H1 (cell line): ENCODE measurements around the gene DTD1. TPM values are rescaled to one million over a fixed set of nuclear protein-coding genes. Genes with fewer than 3 reads are reported as not detected.

Experiments
- CTCF ChIA-PET: fragments of 300-600 bp; sonication (Branson Sonifier 250); formaldehyde crosslinking; loops from one replicate; lab custom pipeline; 2021; ENCODE audit not compliant: partially characterized antibody; lab: Charles Lee
- POLR2A ChIA-PET: fragments of 300-600 bp; sonication (Branson Sonifier 250); formaldehyde crosslinking; loops from one replicate; lab custom pipeline; 2021; ENCODE audit warnings: inconsistent platforms; ENCODE audit not compliant: partially characterized antibody; lab: Charles Lee
- DNase-seq, 2 experiments: peaks; one replicate each; pipeline versions ENCODE4 v3.0.0 to v3.0.0-alpha.2; 2010 to 2022; ENCODE audit warnings: low spot score in 2 of 2, low read depth in 1 of 2, mixed read lengths in 1 of 2
- FAIRE-seq: peaks from 2 replicates; lab custom pipeline; 2011; peaks lifted over from hg19 to GRCh38; lab: Jason Lieb, UNC
- H2AFZ ChIP-seq: 2 replicates; pipeline ENCODE4 v1.8.1; 2012; ENCODE audit warnings: low read length, inconsistent platforms
- H2AK5ac ChIP-seq: 2 replicates; pipeline ENCODE4 v1.6.1; 2013; ENCODE audit warnings: low read depth, low read length
- H2BK120ac ChIP-seq: replicated peaks from 2 replicates; pipeline ENCODE3; 2013; ENCODE audit warnings: low read depth, low read length, inconsistent platforms
- H2BK12ac ChIP-seq: 2 replicates; pipeline ENCODE4 v1.6.1; 2013; ENCODE audit warnings: low read depth, low read length
- H2BK15ac ChIP-seq: 2 replicates; pipeline ENCODE4 v1.6.1; 2013; ENCODE audit warnings: low read length
- H2BK20ac ChIP-seq: 2 replicates; pipeline ENCODE4 v1.6.1; 2013; ENCODE audit warnings: low read length
- H2BK5ac ChIP-seq: 2 replicates; pipeline ENCODE4 v1.6.1; 2013; ENCODE audit warnings: low read depth, low read length
- H3K14ac ChIP-seq: 2 replicates; pipeline ENCODE4 v1.6.1; 2013; ENCODE audit warnings: inconsistent platforms; ENCODE audit not compliant: insufficient read length
- H3K18ac ChIP-seq: 2 replicates; pipeline ENCODE4 v1.6.1; 2013; ENCODE audit warnings: low read length; ENCODE audit errors: extremely low read depth
- H3K23ac ChIP-seq: 2 replicates; pipeline ENCODE4 v1.6.1; 2013; ENCODE audit warnings: inconsistent platforms; ENCODE audit not compliant: insufficient read length
- H3K23me2 ChIP-seq: 2 replicates; pipeline ENCODE4 v1.6.1; 2013; ENCODE audit warnings: low read depth, low read length
- H3K27ac ChIP-seq: 2 replicates; pipeline ENCODE4 v1.6.1; 2011; ENCODE audit warnings: low read depth, low read length, inconsistent platforms
- H3K27me3 ChIP-seq, 4 experiments: replicated peaks in 1 of 4; 1 replicate in 1 of 4; 2 replicates in 3 of 4; pipeline versions ENCODE4 v1.6.1 to v1.8.1; 2011 to 2013; ENCODE audit warnings: low read length in 3 of 4, mild to moderate bottlenecking in 3 of 4, inconsistent platforms in 2 of 4, mixed read lengths in 2 of 4, moderate library complexity in 1 of 4; ENCODE audit not compliant: control insufficient read depth in 3 of 4, insufficient read depth in 3 of 4; ENCODE audit errors: extremely low read depth in 1 of 4
- H3K36me3 ChIP-seq, 4 experiments: 2 replicates each; pipeline versions ENCODE4 v1.6.1 to v1.8.1; 2011 to 2013; ENCODE audit warnings: mild to moderate bottlenecking in 4 of 4, low read length in 3 of 4, moderate library complexity in 2 of 4, control low read depth in 1 of 4, inconsistent platforms in 1 of 4; ENCODE audit not compliant: insufficient read depth in 4 of 4, control insufficient read depth in 2 of 4
- H3K4ac ChIP-seq: replicated peaks from 2 replicates; pipeline ENCODE3; 2013; ENCODE audit warnings: low read length, low read depth, mixed read lengths, inconsistent platforms; ENCODE audit not compliant: insufficient read length
- H3K4me1 ChIP-seq, 4 experiments: replicated peaks in 1 of 4; 1 replicate in 1 of 4; 2 replicates in 3 of 4; pipeline versions ENCODE4 v1.6.1 to v1.8.1; 2011 to 2013; ENCODE audit warnings: low read length in 3 of 4, inconsistent platforms in 2 of 4, mixed read lengths in 1 of 4; ENCODE audit not compliant: insufficient read depth in 4 of 4, control insufficient read depth in 3 of 4
- H3K4me2 ChIP-seq, 2 experiments: 2 replicates each; pipeline versions ENCODE4 v1.6.1 to v1.8.1; 2011 to 2013; ENCODE audit warnings: low read depth in 2 of 2, low read length in 2 of 2, control low read depth in 1 of 2, inconsistent platforms in 1 of 2, mild to moderate bottlenecking in 1 of 2; ENCODE audit not compliant: insufficient read depth in 1 of 2
- H3K4me3 ChIP-seq, 4 experiments: fragments of 200-600, 300-600 bp in 1 of 4; sonication (generic), shearing (Covaris generic), sonication (Bioruptor Twin) in 1 of 4; 2 replicates each; pipeline versions ENCODE4 v1.5.1 to v1.8.1; 2011 to 2016; ENCODE audit warnings: low read length in 4 of 4, low read depth in 3 of 4, control low read depth in 2 of 4, inconsistent platforms in 2 of 4, mild to moderate bottlenecking in 2 of 4, mixed read lengths in 1 of 4, moderate library complexity in 1 of 4; ENCODE audit not compliant: insufficient read depth in 2 of 4; ENCODE audit errors: extremely low read depth in 1 of 4
- H3K56ac ChIP-seq: replicated peaks from 2 replicates; pipeline ENCODE3; 2013; ENCODE audit warnings: low read depth, mild to moderate bottlenecking, mixed read lengths, low read length, inconsistent platforms; ENCODE audit not compliant: insufficient read length
- H3K79me1 ChIP-seq: 2 replicates; pipeline ENCODE4 v1.6.1; 2013; ENCODE audit warnings: low read depth, low read length, control low read depth
- H3K79me2 ChIP-seq, 2 experiments: 2 replicates each; pipeline versions ENCODE4 v1.6.1 to v1.8.1; 2012 to 2013; ENCODE audit warnings: low read length in 2 of 2, mild to moderate bottlenecking in 2 of 2, inconsistent platforms in 1 of 2; ENCODE audit not compliant: insufficient read depth in 2 of 2, control insufficient read depth in 1 of 2
- H3K9ac ChIP-seq, 4 experiments: replicated peaks in 1 of 4; 1 replicate in 1 of 4; 2 replicates in 3 of 4; pipeline versions ENCODE4 v1.6.1 to v1.8.1; 2011 to 2013; ENCODE audit warnings: low read depth in 3 of 4, low read length in 3 of 4, control low read depth in 2 of 4, mild to moderate bottlenecking in 2 of 4, moderate library complexity in 2 of 4, inconsistent platforms in 1 of 4; ENCODE audit errors: extremely low read depth in 1 of 4
- H3K9me3 ChIP-seq, 2 experiments: 2 replicates each; pipeline versions ENCODE4 v1.6.1 to v1.8.1; 2012 to 2013; ENCODE audit warnings: mild to moderate bottlenecking in 2 of 2, moderate library complexity in 2 of 2, control low read depth in 1 of 2, inconsistent platforms in 1 of 2, low read depth in 1 of 2, low read length in 1 of 2, mixed read lengths in 1 of 2; ENCODE audit not compliant: insufficient read depth in 2 of 2
- H4K20me1 ChIP-seq, 2 experiments: replicated peaks in 1 of 2; 2 replicates each; pipeline versions ENCODE3 to v1.8.1; 2011 to 2013; ENCODE audit warnings: inconsistent platforms in 2 of 2, low read length in 2 of 2, mild to moderate bottlenecking in 1 of 2; ENCODE audit not compliant: insufficient read depth in 2 of 2, control insufficient read depth in 1 of 2
- H4K5ac ChIP-seq: 2 replicates; pipeline ENCODE4 v1.6.1; 2013; ENCODE audit warnings: low read length, low read depth, mixed read lengths, inconsistent platforms; ENCODE audit not compliant: insufficient read length
- H4K8ac ChIP-seq: 2 replicates; pipeline ENCODE4 v1.8.0; 2013; ENCODE audit warnings: mild to moderate bottlenecking, moderate library complexity, low read length, inconsistent platforms; ENCODE audit not compliant: insufficient read depth; ENCODE audit errors: extremely low read depth
- H4K91ac ChIP-seq: replicated peaks from 2 replicates; pipeline ENCODE3; 2013; ENCODE audit warnings: low read length, mixed read lengths, inconsistent platforms; ENCODE audit not compliant: insufficient read length
- ATF2 ChIP-seq: IDR thresholded peaks from 2 replicates; pipeline ENCODE4 v1.6.1; 2012; ENCODE audit warnings: low read length, inconsistent platforms
- BACH1 ChIP-seq: IDR thresholded peaks from 2 replicates; pipeline ENCODE4 v1.6.1; 2012; ENCODE audit warnings: low read length, improper control_type of control experiment
- CEBPB ChIP-seq: IDR thresholded peaks from 2 replicates; pipeline ENCODE4 v1.6.1; 2012; ENCODE audit warnings: low read depth, low read length
- CREB1 ChIP-seq: IDR thresholded peaks from 2 replicates; pipeline ENCODE4 v1.6.1; 2012; ENCODE audit warnings: inconsistent platforms
- CTCF ChIP-seq, 3 experiments: IDR thresholded peaks; 1 replicate in 2 of 3; 2 replicates in 1 of 3; pipeline versions ENCODE4 v1.5.1 to v1.6.1; 2011; ENCODE audit warnings: low read length in 3 of 3, mild to moderate bottlenecking in 3 of 3, inconsistent platforms in 2 of 3, low read depth in 1 of 3, moderate library complexity in 1 of 3; ENCODE audit not compliant: insufficient read depth in 1 of 3; ENCODE audit errors: control extremely low read depth in 1 of 3
- EGR1 ChIP-seq: IDR thresholded peaks from 2 replicates; pipeline ENCODE4 v1.6.1; 2011; ENCODE audit warnings: low read depth, low read length, borderline replicate concordance
- KDM4A ChIP-seq: IDR thresholded peaks from one replicate; pipeline ENCODE4 v1.7.1; 2012; ENCODE audit warnings: low read depth, mild to moderate bottlenecking, moderate library complexity, low read length, inconsistent platforms; ENCODE audit not compliant: severe bottlenecking
- KDM5A ChIP-seq: fragments of 200-600 bp; IDR thresholded peaks from 2 replicates; pipeline ENCODE4 v1.7.1; 2012; ENCODE audit warnings: mild to moderate bottlenecking, low read length, inconsistent platforms, mixed read lengths
- MAFK ChIP-seq: IDR thresholded peaks from 2 replicates; pipeline ENCODE4 v1.6.1; 2012; ENCODE audit warnings: low read depth, mild to moderate bottlenecking, improper control_type of control experiment, low read length
- NRF1 ChIP-seq: IDR thresholded peaks from 2 replicates; pipeline ENCODE4 v1.6.1; 2011; ENCODE audit warnings: mild to moderate bottlenecking, low read depth, low read length, improper control_type of control experiment
- RXRA ChIP-seq: IDR thresholded peaks from 2 replicates; pipeline ENCODE4 v1.6.1; 2011; ENCODE audit warnings: low read depth, mild to moderate bottlenecking, low read length, moderate library complexity; ENCODE audit not compliant: insufficient read depth
- WGBS, 2 experiments: shearing (Covaris generic) in 1 of 2; methylation state at CpG; one replicate each; pipeline versions ENCODE4 v1.1.6 to v1.1.7; 2013 to 2015; ENCODE audit warnings: low lambda C conversion rate in 2 of 2, mixed read lengths in 2 of 2, inconsistent platforms in 1 of 2, low coverage in 1 of 2, missing lambda C conversion rate in 1 of 2; ENCODE audit not compliant: insufficient replicate concordance in 2 of 2, insufficient coverage in 1 of 2, insufficient read length in 1 of 2; ENCODE audit errors: extremely low coverage in 1 of 2, missing lambda C conversion rate in 1 of 2; 5-methylcytosine and 5-hydroxymethylcytosine counted together
- polyA plus RNA-seq, 7 experiments: library from polyadenylated mRNA; depleted of rRNA in 3 of 7; stranded (reverse) in 5 of 7; unstranded in 2 of 7; fragments of >200 nt in 5 of 7; fragments of 200-250 nt in 2 of 7; gene quantifications; 1 replicate in 5 of 7; 2 replicates in 1 of 7; 4 replicates in 1 of 7; pipeline versions ENCODE4 v1.2.1 to v1.2.3, GENCODE V29; 2011 to 2013; ENCODE audit warnings: missing spikeins in 2 of 7, mixed read lengths in 2 of 7
- total RNA-seq: library from RNA; stranded (reverse); fragmentation: NEBNext Ultra II Directional; extraction: Animal tissue kit (Norgen Biotek cat#: 25700); gene quantifications from 2 replicates; pipeline ENCODE4 v1.2.1, GENCODE V29; 2021

DTD1 gene
- total and polyA plus RNA-seq, 2 of the 8 experiments (the other 6 are each of a cell fraction or from before 2014, with no cell fraction given), result 49.7 to 66.6 TPM

GRCh38 chr20:18808712-18809111 lies 220.9 kb downstream of the DTD1 start:
- Histone ChIP-seq H4K91ac (no peak overlapping the region), H3K4ac (no peak overlapping the region), H4K8ac (no peak overlapping the region), H3K27ac (no peak overlapping the region), H2BK120ac (no peak overlapping the region), H3K56ac (no peak overlapping the region), H3K27me3 (no peaks in the 10 kb centered on the region), H3K4me1 (no peaks in the 10 kb centered on the region), H2BK15ac (no peak overlapping the region), H3K18ac (no peak overlapping the region), H4K20me1 (no peaks in the 10 kb centered on the region), H3K9me3 (no peaks in the 10 kb centered on the region), H2AFZ (no peak overlapping the region), H3K79me1 (no peaks in the 10 kb centered on the region), H2BK20ac (no peak overlapping the region), H3K23ac (no peak overlapping the region), H2AK5ac (no peak overlapping the region), H3K4me3 (no peak overlapping the region), H3K14ac (no peak overlapping the region), H3K36me3 (no peaks in the 10 kb centered on the region), H3K9ac (no peak overlapping the region), H2BK5ac (no peak overlapping the region), H3K79me2 (no peaks in the 10 kb centered on the region), H2BK12ac (no peak overlapping the region), H3K23me2 (no peaks in the 10 kb centered on the region), H3K4me2 (no peak overlapping the region), H4K5ac (no peak overlapping the region)
- 69% methylated on average over 3 of the region's 3 CpGs; no CpG with 5 or more reads in 1 of the 2 experiments for WGBS, 2 experiments
- ChIA-PET CTCF (interaction anchor here (1.1 kb wide), 1 partner anchor 93 kb away, joined by 3 read pairs; no protein-coding TSS in a partner anchor), POLR2A (no interaction called here)
- DNase-seq (no peak), FAIRE-seq (no peak)
- TF ChIP-seq CTCF (IDR thresholded peaks at IDR 0.05; ENCODE audit: control extremely low read depth in 1 of 3, insufficient read depth in 1 of 3, low read depth in 1 of 3, low read length in 3 of 3), result no peak
- TF ChIP-seq BACH1, result no peak
- TF ChIP-seq ATF2, result no peak
- TF ChIP-seq CEBPB, result no peak
- TF ChIP-seq EGR1, result no peak
- TF ChIP-seq NRF1, result no peak
- TF ChIP-seq MAFK, result no peak
- no peak for TF ChIP-seq KDM4A
- TF ChIP-seq KDM5A, result no peak
- no peak for TF ChIP-seq RXRA
- no peak for TF ChIP-seq CREB1
